T-helper 9 cell (primary cell): ENCODE results near the gene RRM2.

Experiments used
- DNase-seq: peaks from one replicate; pipeline ENCODE4 v3.0.0-alpha.2; 2020

The RRM2 gene

GRCh38 chr2:10173258-10174005 lies 50.9 kb downstream of the RRM2 start:
- DNase-seq: no peak

GRCh38 chr2:10174173-10174572 lies 51.6 kb downstream of the RRM2 start:
- DNase-seq: no peak

GRCh38 chr2:10175441-10175840 lies 52.9 kb downstream of the RRM2 start:
- no peak for DNase-seq

- no peak for DNase-seq
These were observed 56.2 kb downstream of the RRM2 start for GRCh38 chr2:10178751-10179150.

GRCh38 chr2:10179422-10179821 lies 56.9 kb downstream of the RRM2 start:
- DNase-seq: no peak

GRCh38 chr2:10180229-10180628 lies 57.7 kb downstream of the RRM2 start:
- no peak for DNase-seq
